DOHH2 (cell line): ENCODE data around the gene WFDC9.

Experiments used
- EZH2phosphoT487 ChIP-seq: fragments of 200-600 bp; sonication (generic); IDR thresholded peaks from 2 replicates; pipeline ENCODE4 v1.6.1; 2017; ENCODE audit warnings: borderline replicate concordance, mild to moderate bottlenecking, antibody characterized with exemption, low read length, moderate library complexity, mixed read lengths
- TF ChIP-seq, protein P1 (sequence below): fragments of 200-600 bp; sonication (generic); IDR thresholded peaks from one replicate; pipeline ENCODE4 v1.5.1; 2014; ENCODE audit warnings: antibody characterized with exemption, mild to moderate bottlenecking, low read depth, low read length; ENCODE audit not compliant: poor library complexity, severe bottlenecking

DNA sequence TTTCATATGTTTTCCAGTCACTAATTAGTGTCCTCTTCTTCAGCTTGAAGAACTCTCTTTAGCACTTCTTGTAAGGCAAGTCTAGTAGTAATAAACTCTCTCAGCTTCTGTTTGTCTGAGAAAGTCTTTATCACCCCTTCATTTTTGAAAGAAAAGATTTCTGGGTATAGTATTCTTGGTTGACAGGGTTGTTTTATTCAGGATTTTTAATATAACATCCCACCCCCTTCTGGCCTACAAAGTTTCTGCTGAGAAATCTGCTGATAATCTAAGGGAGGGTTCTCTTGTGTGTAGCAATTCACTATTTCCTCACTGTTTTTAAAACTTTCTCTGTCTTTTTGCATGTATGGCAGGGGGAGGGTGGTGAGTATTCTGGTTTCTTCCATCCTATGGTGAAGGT is 48.6 kb upstream of the WFDC9 start:
- TF ChIP-seq, protein P1, sequence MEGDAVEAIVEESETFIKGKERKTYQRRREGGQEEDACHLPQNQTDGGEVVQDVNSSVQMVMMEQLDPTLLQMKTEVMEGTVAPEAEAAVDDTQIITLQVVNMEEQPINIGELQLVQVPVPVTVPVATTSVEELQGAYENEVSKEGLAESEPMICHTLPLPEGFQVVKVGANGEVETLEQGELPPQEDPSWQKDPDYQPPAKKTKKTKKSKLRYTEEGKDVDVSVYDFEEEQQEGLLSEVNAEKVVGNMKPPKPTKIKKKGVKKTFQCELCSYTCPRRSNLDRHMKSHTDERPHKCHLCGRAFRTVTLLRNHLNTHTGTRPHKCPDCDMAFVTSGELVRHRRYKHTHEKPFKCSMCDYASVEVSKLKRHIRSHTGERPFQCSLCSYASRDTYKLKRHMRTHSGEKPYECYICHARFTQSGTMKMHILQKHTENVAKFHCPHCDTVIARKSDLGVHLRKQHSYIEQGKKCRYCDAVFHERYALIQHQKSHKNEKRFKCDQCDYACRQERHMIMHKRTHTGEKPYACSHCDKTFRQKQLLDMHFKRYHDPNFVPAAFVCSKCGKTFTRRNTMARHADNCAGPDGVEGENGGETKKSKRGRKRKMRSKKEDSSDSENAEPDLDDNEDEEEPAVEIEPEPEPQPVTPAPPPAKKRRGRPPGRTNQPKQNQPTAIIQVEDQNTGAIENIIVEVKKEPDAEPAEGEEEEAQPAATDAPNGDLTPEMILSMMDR: no peak
- no peak for TF ChIP-seq EZH2phosphoT487
